GM19463 (cell line): Measurements from ENCODE around the gene SH3BGRL2.
A peak's percentile ranks its signal among the peaks of the same experiment; 100 is the strongest.

ENCODE experiments used
- ATAC-seq: cut with Tn5 transposase; IDR thresholded peaks from one replicate; pipeline ENCODE4 v1.9.1; 2021; ENCODE audit warnings: mild to moderate bottlenecking, moderate library complexity; ENCODE audit not compliant: unreplicated experiment

The SH3BGRL2 gene

GRCh38 chr6:79630883-79631692 lies at the start of gene SH3BGRL2:
Gene SH3BGRL2 (plus strand): TSS chr6:79631329. CDS start chr6:79631462, 133 bp downstream.
- ATAC-seq: peak; percentile 68

GRCh38 chr6:79584332-79584731 lies 46.8 kb upstream of the SH3BGRL2 start:
- ATAC-seq: no peak

- ATAC-seq: peak; percentile 48
Observed at GRCh38 chr6:79586548-79586947, 44.6 kb upstream of the SH3BGRL2 start.

- ATAC-seq: no peak
Observed at GRCh38 chr6:79589701-79590100, 41.4 kb upstream of the SH3BGRL2 start.

- ATAC-seq: no peak
Observed at GRCh38 chr6:79597155-79597554, 34.0 kb upstream of the SH3BGRL2 start.

- no peak for ATAC-seq
Observed at GRCh38 chr6:79598012-79598411, 33.1 kb upstream of the SH3BGRL2 start.

- ATAC-seq: no peak
Observed at GRCh38 chr6:79599725-79600259, 31.3 kb upstream of the SH3BGRL2 start.

- ATAC-seq: no peak
Observed at GRCh38 chr6:79600313-79600712, 30.8 kb upstream of the SH3BGRL2 start.

- no peak for ATAC-seq
Observed at GRCh38 chr6:79600812-79601609, 30.1 kb upstream of the SH3BGRL2 start.

- ATAC-seq: no peak
Observed at GRCh38 chr6:79602859-79603258, 28.3 kb upstream of the SH3BGRL2 start.

GRCh38 chr6:79604583-79605037 lies 26.5 kb upstream of the SH3BGRL2 start:
- ATAC-seq: no peak

- no peak for ATAC-seq
Observed at GRCh38 chr6:79605061-79605460, 26.1 kb upstream of the SH3BGRL2 start.

- ATAC-seq: no peak
Observed at GRCh38 chr6:79605968-79606764, 25.0 kb upstream of the SH3BGRL2 start.

- ATAC-seq: no peak
Observed at GRCh38 chr6:79607000-79607399, 24.1 kb upstream of the SH3BGRL2 start.

- no peak for ATAC-seq
Observed at GRCh38 chr6:79608334-79609224, 22.6 kb upstream of the SH3BGRL2 start.

GRCh38 chr6:79609225-79609595 lies 21.9 kb upstream of the SH3BGRL2 start:
- no peak for ATAC-seq

- ATAC-seq: no peak
Observed at GRCh38 chr6:79610306-79611009, 20.7 kb upstream of the SH3BGRL2 start.

- no peak for ATAC-seq
Observed at GRCh38 chr6:79612457-79612856, 18.7 kb upstream of the SH3BGRL2 start.

- ATAC-seq: no peak
Observed at GRCh38 chr6:79612918-79613317, 18.2 kb upstream of the SH3BGRL2 start.
